ENCODE results near the gene TCP11L2. TPM values are rescaled to one million over a fixed set of nuclear protein-coding genes. Genes with fewer than 3 reads are reported as not detected.
"Not testable (repeated sequence)": the region's sequence is repeated elsewhere in the genome, so short reads cannot be mapped to it uniquely, and the experiment has no call there.

TCP11L2 gene
- total RNA-seq, 1 donor from 2014 or later: 122 TPM

- ATAC-seq (ENCODE audit: poor library complexity): peak; percentile 73
- intact Hi-C loops (cut with DNase I): loop anchor here (2.0 kb wide), 1 partner anchor 56 kb away; no protein-coding TSS in a partner anchor
- DNase-seq: no peak
These were observed 21.3 kb upstream of the TCP11L2 start for GRCh38 chr12:106281056-106281782.

DNA sequence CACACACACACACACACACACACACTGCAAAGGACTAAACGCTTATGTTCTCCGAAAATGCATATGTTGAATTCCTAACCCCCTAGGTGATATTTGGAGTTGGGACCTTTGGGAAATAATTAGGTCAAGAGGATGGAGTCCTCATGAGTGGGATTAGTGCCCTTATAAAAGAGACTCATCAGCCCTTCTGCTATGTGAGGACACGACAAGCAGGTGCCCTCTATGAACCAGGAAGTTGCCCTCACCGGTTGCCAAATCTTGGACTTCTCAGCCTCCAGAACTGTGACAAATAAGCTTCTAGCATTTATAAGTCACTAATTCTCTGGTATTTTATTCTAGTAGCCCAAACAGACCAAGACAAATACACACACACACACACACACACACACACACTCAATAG is 20.7 kb upstream of the TCP11L2 start:
- DNase-seq (no peak), ATAC-seq (ENCODE audit: poor library complexity) (no peak)
- intact Hi-C loops (cut with DNase I): loop anchor here (2.0 kb wide), 1 partner anchor 57 kb away; no protein-coding TSS in a partner anchor

DNA sequence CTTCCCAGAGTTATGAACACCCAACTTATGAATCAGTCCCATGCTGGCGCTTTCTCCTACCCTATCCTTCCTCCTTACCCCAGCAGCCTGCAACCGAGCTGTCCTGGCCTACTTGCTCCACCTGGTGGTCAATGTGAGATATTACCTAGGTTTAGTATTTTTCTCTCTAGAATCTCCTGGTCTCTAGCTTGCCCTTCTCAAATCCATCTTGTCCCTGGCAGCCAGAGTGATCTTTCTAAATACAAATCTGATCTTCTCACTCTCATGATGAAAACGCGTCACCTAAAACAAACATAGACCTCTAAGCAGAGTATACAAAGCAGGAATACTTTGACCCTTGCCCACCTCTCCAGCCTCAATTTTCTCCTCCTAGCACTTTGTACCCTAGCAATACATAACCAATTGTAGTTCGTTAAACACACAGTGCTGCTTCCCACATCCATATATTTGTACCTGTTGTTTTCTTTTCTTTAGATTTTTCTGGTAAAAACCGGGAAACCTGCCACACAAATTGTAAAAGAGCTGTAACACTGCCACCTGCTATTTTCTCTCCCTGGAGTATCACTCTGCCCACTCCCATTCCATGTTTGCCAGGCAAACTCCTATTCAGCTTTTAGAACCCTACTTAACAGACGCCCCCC is 20.0 kb upstream of the TCP11L2 start:
- intact Hi-C loops (cut with DNase I): no loop called here
- DNase-seq (no peak), ATAC-seq (ENCODE audit: poor library complexity) (peak; percentile 63)

DNA sequence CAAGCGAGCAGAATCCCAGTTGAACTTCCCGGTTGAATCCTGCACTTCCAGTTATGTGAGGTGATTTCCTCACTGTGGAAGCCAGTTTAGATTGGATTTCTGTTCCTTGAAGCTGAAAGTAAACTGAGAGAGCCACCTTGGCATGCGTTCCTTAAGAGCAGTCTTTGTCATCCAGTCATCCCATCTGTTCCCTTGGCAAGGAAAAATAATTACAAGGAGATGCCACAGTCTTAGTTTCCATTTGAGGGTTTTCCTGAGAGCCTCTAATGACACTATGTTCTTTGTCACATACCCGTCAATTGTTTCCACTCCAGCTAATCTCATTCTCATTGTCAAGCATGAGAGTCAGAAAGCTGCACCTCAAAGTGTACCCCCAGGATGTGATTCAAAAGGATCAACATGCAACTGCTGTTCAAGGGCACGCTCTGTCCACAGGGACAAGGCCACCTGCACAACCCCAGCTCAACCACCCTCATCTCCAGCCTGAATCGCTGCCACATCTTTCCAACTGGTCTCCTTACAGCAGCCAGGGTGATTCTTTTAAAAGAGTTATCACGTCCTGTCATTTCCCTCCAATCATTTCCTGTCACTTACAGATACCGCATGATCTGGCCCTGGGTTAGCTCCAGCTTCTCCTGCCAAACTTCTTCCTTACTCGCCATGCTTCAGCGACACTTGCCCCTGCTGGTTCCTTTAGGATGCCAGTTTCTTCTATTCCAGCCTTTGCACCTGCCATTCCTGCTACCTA is 18.0 kb upstream of the TCP11L2 start:
- ATAC-seq (ENCODE audit: poor library complexity) (peak; percentile 70), DNase-seq (no peak)
- intact Hi-C loops (cut with DNase I): no loop called here

DNA sequence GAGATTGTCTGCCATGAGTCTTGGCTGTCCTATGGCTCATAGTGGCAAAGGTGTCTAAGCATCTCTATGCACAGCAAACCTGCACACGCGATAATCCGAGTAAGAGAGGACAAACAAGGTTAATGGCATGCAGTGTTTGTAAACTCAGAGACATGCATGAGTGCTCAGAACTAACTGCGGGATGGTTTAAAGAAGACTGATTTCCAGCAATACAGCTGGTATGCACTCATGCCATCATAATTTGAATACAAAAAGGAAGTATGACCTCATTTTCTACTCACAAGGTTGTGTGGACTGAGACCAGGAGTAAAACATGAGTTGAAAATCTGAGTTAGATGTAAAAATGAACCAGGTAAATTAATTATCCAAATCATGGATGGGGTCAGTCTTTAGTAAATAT is 16.6 kb upstream of the TCP11L2 start:
- no peak for DNase-seq
- ATAC-seq (ENCODE audit: poor library complexity): no peak
- intact Hi-C loops (cut with DNase I): no loop called here

GRCh38 chr12:106286576-106287162 is 15.9 kb upstream of the TCP11L2 start:
- ATAC-seq (ENCODE audit: poor library complexity); DNase-seq; intact Hi-C loops (cut with DNase I): not testable (repeated sequence)

DNA sequence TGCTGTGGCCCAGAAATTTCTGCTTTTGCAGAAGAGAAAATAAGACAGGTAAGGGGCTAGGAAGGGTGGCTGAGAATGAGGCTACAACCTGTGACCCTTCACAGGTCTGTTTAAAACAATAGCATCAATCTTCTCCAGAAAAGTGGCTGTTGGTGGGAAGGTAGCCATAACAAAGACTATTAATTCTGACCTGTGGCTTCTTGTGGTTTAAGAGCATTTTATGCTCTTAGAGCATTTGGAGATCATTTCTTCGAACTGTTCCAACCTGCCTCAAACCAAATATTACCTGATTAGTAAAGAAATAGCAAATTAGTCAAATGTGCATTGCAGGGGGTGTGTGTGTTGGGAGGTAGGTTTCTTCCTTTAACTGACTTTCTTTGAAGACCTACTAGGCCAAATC is 15.2 kb upstream of the TCP11L2 start:
- intact Hi-C loops (cut with DNase I): no loop called here
- DNase-seq: no peak
- ATAC-seq (ENCODE audit: poor library complexity): no peak

- no peak for ATAC-seq (ENCODE audit: poor library complexity)
- intact Hi-C loops (cut with DNase I): no loop called here
- DNase-seq: no peak
These were observed 14.4 kb upstream of the TCP11L2 start for GRCh38 chr12:106288101-106288493.

GRCh38 chr12:106288494-106289195 is 13.9 kb upstream of the TCP11L2 start:
- DNase-seq (no peak), ATAC-seq (ENCODE audit: poor library complexity) (no peak)
- intact Hi-C loops (cut with DNase I): no loop called here

GRCh38 chr12:106289196-106289681 is 13.3 kb upstream of the TCP11L2 start:
- DNase-seq (no peak), ATAC-seq (ENCODE audit: poor library complexity) (no peak)
- intact Hi-C loops (cut with DNase I): no loop called here

DNA sequence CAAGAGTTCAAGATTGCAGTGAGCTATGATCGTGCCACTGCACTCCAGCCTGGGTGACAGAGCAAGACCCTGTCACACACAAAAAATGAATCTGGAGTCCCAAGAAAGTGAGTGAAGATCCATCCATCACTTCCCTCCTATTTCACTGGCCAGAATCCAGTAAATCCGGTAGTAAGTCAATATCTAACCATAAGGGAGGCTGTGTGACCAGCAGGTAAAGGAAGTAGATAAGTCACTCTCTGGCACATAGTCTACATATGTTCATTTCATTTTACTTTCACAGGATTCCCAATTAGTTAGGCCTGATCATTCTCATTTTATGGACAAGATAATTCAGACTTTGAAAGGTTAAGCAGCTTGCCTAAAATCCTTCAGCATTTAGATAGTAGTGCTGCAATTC is 11.9 kb upstream of the TCP11L2 start:
- intact Hi-C loops (cut with DNase I): no loop called here
- ATAC-seq (ENCODE audit: poor library complexity) (no peak), DNase-seq (no peak)

GRCh38 chr12:106291342-106291741 is 11.2 kb upstream of the TCP11L2 start:
- intact Hi-C loops (cut with DNase I): no loop called here
- no peak for DNase-seq
- ATAC-seq (ENCODE audit: poor library complexity): no peak

DNA sequence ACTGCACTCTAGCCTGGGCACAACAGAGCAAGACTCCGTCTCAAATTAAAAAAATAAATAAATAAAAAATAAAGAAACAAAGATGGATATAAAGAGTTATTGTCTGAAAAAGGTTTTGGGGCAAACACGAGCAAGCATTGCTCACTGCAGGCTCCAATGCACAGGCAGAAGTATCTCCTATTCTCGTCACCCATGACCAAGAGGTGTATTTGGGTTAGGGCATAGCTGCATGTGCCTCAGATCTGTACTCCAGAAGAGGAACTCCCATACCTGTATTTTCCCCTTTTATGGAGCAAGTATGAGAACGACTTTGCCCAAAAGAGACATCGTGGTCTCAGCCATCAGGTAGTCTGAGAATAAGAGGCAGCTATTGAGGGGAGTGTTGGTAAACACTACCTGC is 10.2 kb upstream of the TCP11L2 start:
- intact Hi-C loops (cut with DNase I): no loop called here

GRCh38 chr12:106296179-106296877 is 6.2 kb upstream of the TCP11L2 start:
- no peak for DNase-seq
- intact Hi-C loops (cut with DNase I): no loop called here
- ATAC-seq (ENCODE audit: poor library complexity): peak; percentile 88

More for the DNA sequence above, 10.2 kb upstream of the TCP11L2 start:
- DNase-seq: no peak
- no peak for ATAC-seq (ENCODE audit: poor library complexity)

GRCh38 chr12:106297075-106297474 is 5.5 kb upstream of the TCP11L2 start:
- ATAC-seq (ENCODE audit: poor library complexity) (no peak), DNase-seq (no peak)
- intact Hi-C loops (cut with DNase I): no loop called here

- no peak for DNase-seq
- intact Hi-C loops (cut with DNase I): no loop called here
- ATAC-seq (ENCODE audit: poor library complexity): no peak
These were observed 4.9 kb upstream of the TCP11L2 start for GRCh38 chr12:106297681-106298080.

- no peak for DNase-seq
- ATAC-seq (ENCODE audit: poor library complexity): no peak
- intact Hi-C loops (cut with DNase I): no loop called here
These were observed 3.2 kb upstream of the TCP11L2 start for GRCh38 chr12:106299202-106299774.

DNA sequence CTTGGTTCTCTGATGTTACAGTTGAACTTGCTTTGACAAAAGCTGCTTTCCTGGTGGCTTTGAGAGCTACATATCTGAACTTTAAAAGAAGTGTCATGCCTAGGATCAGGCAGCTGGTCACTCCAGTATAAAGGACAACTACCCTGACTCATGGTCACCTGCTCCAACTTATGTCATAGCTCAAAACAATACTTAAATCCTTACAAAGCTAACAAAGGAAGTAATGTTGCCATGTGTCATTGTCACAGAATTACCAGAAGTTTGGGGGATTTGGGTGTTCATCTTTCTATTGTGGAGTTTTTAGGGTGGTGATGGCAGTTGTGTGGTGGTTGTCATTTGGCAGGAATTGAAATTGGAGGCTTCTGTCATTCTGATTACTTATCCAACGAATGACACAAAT is 1.8 kb upstream of the TCP11L2 start:
- ATAC-seq (ENCODE audit: poor library complexity) (no peak), DNase-seq (no peak)
- intact Hi-C loops (cut with DNase I): loop anchor here (5.0 to 10.0 kb wide), 2 partner anchors 42 to 56 kb away; partner anchors contain the start of gene CKAP4

All from Right ventricle myocardium superior (tissue), 1 donor.